A549 treated with Hydrocortisone at 1 μM for 4 hours (cell line): ENCODE results near the gene URB2. TPM values are rescaled to one million over a fixed set of nuclear protein-coding genes. Genes with fewer than 3 reads are reported as not detected.

Source experiments
- total RNA-seq: library from RNA; stranded (reverse); fragments of 200-300 nt; extraction: Qiagen RNA extraction; gene quantifications from 5 replicates; pipeline ENCODE4 v1.2.3, GENCODE V29; 2022

Gene URB2
- 14.0 to 16.6 TPM (median 14.2 TPM) in 5 replicates for total RNA-seq

GRCh38 chr1:229625915-229626831 is at the start of gene URB2, which contains the start of gene TAF5L:
URB2 (plus strand) TSS chr1:229626247; CDS start chr1:229627634, 1,387 bp downstream.
TAF5L (minus strand) TSS chr1:229626122; CDS start chr1:229614482, 11,640 bp downstream.

Other genes with a start within 250 kb of the URB2 start
- gene ACTA1, start 192.2 kb upstream of the URB2 start, total RNA-seq = 0.07 to 0.21 TPM (median 0.10 TPM) in 4 of 5 replicates, not detected in the other
- gene NUP133, start 117.9 kb upstream of the URB2 start, total RNA-seq = 18.7 to 26.7 TPM (median 22.7 TPM) in 5 replicates
- gene ABCB10, start 67.5 kb upstream of the URB2 start, total RNA-seq = 15.5 to 23.9 TPM (median 19.1 TPM) in 5 replicates
- 23.3 to 26.4 TPM (median 23.4 TPM) in 5 replicates for gene TAF5L, start 125 bp upstream of the URB2 start, total RNA-seq